Endothelial cell of umbilical vein (primary cell): ENCODE results near the gene BPIFA3. TPM values are rescaled to one million over a fixed set of nuclear protein-coding genes. Genes with fewer than 3 reads are reported as not detected.

Experiments
- BruUV-seq: library from RNA; stranded (reverse); fragments of 400-500 nt; replicated peaks from 2 replicates; lab custom pipeline; 2021; lab: Mats Ljungman, UMichigan
- CTCF ChIA-PET: fragments of 300-600, 350-600 bp; sonication (Branson Sonifier 250); formaldehyde crosslinking; loops from one replicate; lab custom pipeline; 2021; ENCODE audit warnings: antibody characterized with exemption, inconsistent platforms; lab: Charles Lee
- POLR2A ChIA-PET: fragments of 300-600, 350-600 bp; sonication (Branson Sonifier 250); formaldehyde crosslinking; loops from one replicate; lab custom pipeline; 2021; ENCODE audit warnings: antibody characterized with exemption, inconsistent platforms; lab: Charles Lee
- DNase-seq: peaks from one replicate; pipeline ENCODE4 v3.0.0-alpha.2; 2011; ENCODE audit warnings: low read depth, low spot score
- FAIRE-seq: peaks from 2 replicates; lab custom pipeline; 2011; peaks lifted over from hg19 to GRCh38; lab: Jason Lieb, UNC
- H2AFZ ChIP-seq: 2 replicates; pipeline ENCODE4 v1.6.0; 2012; ENCODE audit warnings: low read depth, low read length, control low read depth, inconsistent platforms
- H3K27ac ChIP-seq: 2 replicates; pipeline ENCODE4 v1.5.1; 2011; ENCODE audit warnings: low read depth, mild to moderate bottlenecking, control low read depth, low read length, moderate library complexity; ENCODE audit not compliant: insufficient read depth
- H3K27me3 ChIP-seq, 2 experiments: 2 replicates each; pipeline versions ENCODE4 v1.6.0 to v1.6.1; 2011; ENCODE audit warnings: low read length in 2 of 2, mixed read lengths in 1 of 2; ENCODE audit not compliant: control insufficient read depth in 2 of 2, insufficient read depth in 2 of 2
- H3K36me3 ChIP-seq, 2 experiments: 2 replicates in 1 of 2; 3 replicates in 1 of 2; pipeline ENCODE4 v1.5.1; 2011; ENCODE audit warnings: low read length in 2 of 2, mild to moderate bottlenecking in 1 of 2, moderate library complexity in 1 of 2; ENCODE audit not compliant: control insufficient read depth in 2 of 2, insufficient read depth in 2 of 2; ENCODE audit errors: extremely low read depth in 1 of 2
- H3K4me1 ChIP-seq: 3 replicates; pipeline ENCODE4 v1.5.1; 2011; ENCODE audit warnings: mild to moderate bottlenecking, low read length; ENCODE audit not compliant: control insufficient read depth, insufficient read depth; ENCODE audit errors: extremely low read depth
- H3K4me2 ChIP-seq: 2 replicates; pipeline ENCODE4 v1.6.1; 2011; ENCODE audit warnings: low read length, control low read depth, mixed read lengths; ENCODE audit not compliant: insufficient read depth
- H3K4me3 ChIP-seq, 3 experiments: fragments of 200-600 bp in 1 of 3; sonication (generic), shearing (Covaris generic) in 1 of 3; replicated peaks in 1 of 3; 2 replicates each; pipeline ENCODE4 v1.5.1; 2011 to 2016; ENCODE audit warnings: control low read depth in 3 of 3, low read length in 3 of 3, mild to moderate bottlenecking in 2 of 3, inconsistent platforms in 1 of 3, low read depth in 1 of 3, moderate library complexity in 1 of 3; ENCODE audit not compliant: insufficient read depth in 1 of 3
- H3K79me2 ChIP-seq: 2 replicates; pipeline ENCODE4 v1.6.0; 2012; ENCODE audit warnings: low read length, inconsistent platforms; ENCODE audit not compliant: control insufficient read depth, insufficient read depth
- H3K9ac ChIP-seq: replicated peaks from 2 replicates; pipeline ENCODE3; 2011; ENCODE audit warnings: low read length, control low read depth; ENCODE audit not compliant: insufficient read depth; ENCODE audit errors: extremely low read depth
- H3K9me1 ChIP-seq: replicated peaks from 3 replicates; pipeline ENCODE4 v1.6.0; 2011; ENCODE audit warnings: mild to moderate bottlenecking, low read length; ENCODE audit not compliant: control insufficient read depth, insufficient read depth; ENCODE audit errors: extremely low read depth
- H3K9me3 ChIP-seq: replicated peaks from 2 replicates; pipeline ENCODE4 v1.5.1; 2012; ENCODE audit warnings: low read length, inconsistent platforms; ENCODE audit not compliant: control insufficient read depth, insufficient read depth
- H4K20me1 ChIP-seq: replicated peaks from 2 replicates; pipeline ENCODE3; 2011; ENCODE audit warnings: mild to moderate bottlenecking, low read length; ENCODE audit not compliant: control insufficient read depth, insufficient read depth; ENCODE audit errors: extremely low read depth
- CTCF ChIP-seq, 2 donors: IDR thresholded peaks; 1 replicate in 1 of 2; 2 replicates in 1 of 2; pipeline ENCODE4 v1.5.1; 2011; ENCODE audit warnings: low read length in 2 of 2, mild to moderate bottlenecking in 2 of 2, moderate library complexity in 2 of 2, control low read depth in 1 of 2, inconsistent platforms in 1 of 2, low read depth in 1 of 2; ENCODE audit not compliant: insufficient read depth in 1 of 2; ENCODE audit errors: extremely low read depth in 1 of 2
- EZH2 ChIP-seq: IDR thresholded peaks from 2 replicates; pipeline ENCODE4 v1.6.1; 2012; ENCODE audit warnings: borderline replicate concordance, low read depth, mild to moderate bottlenecking, moderate library complexity, low read length, inconsistent platforms; ENCODE audit not compliant: severe bottlenecking
- FOS ChIP-seq: IDR thresholded peaks from 2 replicates; pipeline ENCODE4 v1.6.1; 2011; ENCODE audit warnings: mild to moderate bottlenecking, low read length, moderate library complexity, borderline replicate concordance; ENCODE audit not compliant: insufficient read depth
- GATA2 ChIP-seq: IDR thresholded peaks from 2 replicates; pipeline ENCODE4 v1.7.0; 2011; ENCODE audit warnings: low read depth, mild to moderate bottlenecking, moderate library complexity, mixed read lengths, low read length; ENCODE audit not compliant: insufficient read length, insufficient read depth
- JUN ChIP-seq: IDR thresholded peaks from 2 replicates; pipeline ENCODE4 v1.6.1; 2011; ENCODE audit warnings: borderline replicate concordance, low read depth; ENCODE audit not compliant: insufficient read length, insufficient read depth
- MAX ChIP-seq: IDR thresholded peaks from 2 replicates; pipeline ENCODE4 v1.6.1; 2011; ENCODE audit not compliant: insufficient read depth, insufficient read length
- MYC ChIP-seq: IDR thresholded peaks from one replicate; pipeline ENCODE4 v1.6.1; 2011; ENCODE audit warnings: mild to moderate bottlenecking, low read depth, low read length
- POLR2A ChIP-seq: IDR thresholded peaks from 2 replicates; pipeline ENCODE4 v1.6.1; 2012; ENCODE audit warnings: low read depth, mild to moderate bottlenecking, control low read depth, low read length
- POLR2AphosphoS5 ChIP-seq: IDR thresholded peaks from 2 replicates; pipeline ENCODE4 v1.6.1; 2012; ENCODE audit warnings: low read depth, mild to moderate bottlenecking, control low read depth, low read length, moderate library complexity; ENCODE audit not compliant: insufficient read depth
- dilution Hi-C: fragments of 300-500 bp; cut with MboI; formaldehyde crosslinking; loops from one replicate; pipeline ENCODE4 v1.15.0; 2019; ENCODE audit warnings: low sequenced_read_pairs; ENCODE audit not compliant: extremely low pct_ligation_motif_present
- intact Hi-C: fragments of 100-400 bp; cut with micrococcal nuclease; formaldehyde crosslinking; loops from one replicate; pipeline ENCODE4 v1.10.0; 2022
- polyA plus RNA-seq, 4 experiments: library from polyadenylated mRNA; depleted of rRNA in 3 of 4; stranded (reverse) in 3 of 4; unstranded in 1 of 4; fragments of >200 nt; gene quantifications; 2 replicates each; pipeline versions ENCODE4 v1.2.1 to v1.2.3, GENCODE V29; 2011 to 2012; ENCODE audit warnings: missing spikeins in 1 of 4
- total RNA-seq: library from RNA; stranded (reverse); gene quantifications from 2 replicates; pipeline ENCODE4 v1.2.3, GENCODE V29; 2021

The BPIFA3 gene
- total and polyA plus RNA-seq, 2 donors (not counting 3 experiments of a cell fraction or from before 2014, with no cell fraction given) = not detected

- no peak for DNase-seq
- BruUV-seq = no TSS peak
- CTCF ChIA-PET = interaction anchor here (0.6 to 1.1 kb wide), 2 partner anchors 13 to 15 kb away, joined by 3 to 6 read pairs; no protein-coding TSS in a partner anchor
- H3K4me3 ChIP-seq = no peak overlapping the region
- H3K27me3 ChIP-seq = peaks cover 0 to 2% of the 10 kb centered on the region in 2 experiments
- dilution Hi-C loops = no loop called here
- peaks cover 3% of the 10 kb centered on the region for H3K4me1 ChIP-seq
- H3K9me1 ChIP-seq = no peaks in the 10 kb centered on the region
- intact Hi-C loops = no loop called here
- TF ChIP-seq MAX = no peak
- H4K20me1 ChIP-seq = no peaks in the 10 kb centered on the region
- no peaks in the 10 kb centered on the region for H3K9me3 ChIP-seq
- FAIRE-seq = no peak
- POLR2A ChIA-PET = no interaction called here
- H2AFZ ChIP-seq = no peak overlapping the region
- H3K36me3 ChIP-seq = no peaks in the 10 kb centered on the region
- H3K4me2 ChIP-seq = no peak overlapping the region
- H3K79me2 ChIP-seq = no peaks in the 10 kb centered on the region
- H3K27ac ChIP-seq = no peak overlapping the region
- H3K9ac ChIP-seq = no peak overlapping the region
These were observed 42.2 kb downstream of the BPIFA3 start for GRCh38 chr20:33259371-33259770.

- Histone ChIP-seq H2AFZ (no peak overlapping the region), H3K4me2 (no peak overlapping the region), H3K4me3 (no peak overlapping the region), H4K20me1 (no peaks in the 10 kb centered on the region), H3K79me2 (no peaks in the 10 kb centered on the region), H3K9me3 (no peaks in the 10 kb centered on the region), H3K27ac (no peak overlapping the region), H3K9ac (no peak overlapping the region), H3K9me1 (no peaks in the 10 kb centered on the region), H3K27me3 (no peaks in the 10 kb centered on the region), H3K4me1 (peaks cover 3% of the 10 kb centered on the region), H3K36me3 (no peaks in the 10 kb centered on the region)
- dilution Hi-C loops = no loop called here
- DNase-seq = no peak
- TF ChIP-seq FOS (no peak), CTCF (IDR thresholded peaks at IDR 0.05; ENCODE audit: extremely low read depth in 1 of 2, insufficient read depth in 1 of 2, low read depth in 1 of 2, low read length in 2 of 2) (no peak), JUN (no peak), MAX (no peak), POLR2AphosphoS5 (no peak), GATA2 (no peak), MYC (no peak), EZH2 (no peak), POLR2A (no peak)
- ChIA-PET CTCF (interaction anchor here (2.3 kb wide), 1 partner anchor 39 kb away, joined by 18 read pairs; no protein-coding TSS in a partner anchor), POLR2A (no interaction called here)
- FAIRE-seq = no peak
- intact Hi-C loops = no loop called here
- no TSS peak for BruUV-seq
These were observed 44.3 kb downstream of the BPIFA3 start for GRCh38 chr20:33261465-33261864.
